ENCODE measurements around the gene COPE. TPM values are rescaled to one million over a fixed set of nuclear protein-coding genes. Genes with fewer than 3 reads are reported as not detected.
A peak's percentile ranks its signal among the peaks of the same experiment; 100 is the strongest.

The COPE gene
- total RNA-seq, 4 donors from 2014 or later = 121 to 195 (median 152) TPM

DNA sequence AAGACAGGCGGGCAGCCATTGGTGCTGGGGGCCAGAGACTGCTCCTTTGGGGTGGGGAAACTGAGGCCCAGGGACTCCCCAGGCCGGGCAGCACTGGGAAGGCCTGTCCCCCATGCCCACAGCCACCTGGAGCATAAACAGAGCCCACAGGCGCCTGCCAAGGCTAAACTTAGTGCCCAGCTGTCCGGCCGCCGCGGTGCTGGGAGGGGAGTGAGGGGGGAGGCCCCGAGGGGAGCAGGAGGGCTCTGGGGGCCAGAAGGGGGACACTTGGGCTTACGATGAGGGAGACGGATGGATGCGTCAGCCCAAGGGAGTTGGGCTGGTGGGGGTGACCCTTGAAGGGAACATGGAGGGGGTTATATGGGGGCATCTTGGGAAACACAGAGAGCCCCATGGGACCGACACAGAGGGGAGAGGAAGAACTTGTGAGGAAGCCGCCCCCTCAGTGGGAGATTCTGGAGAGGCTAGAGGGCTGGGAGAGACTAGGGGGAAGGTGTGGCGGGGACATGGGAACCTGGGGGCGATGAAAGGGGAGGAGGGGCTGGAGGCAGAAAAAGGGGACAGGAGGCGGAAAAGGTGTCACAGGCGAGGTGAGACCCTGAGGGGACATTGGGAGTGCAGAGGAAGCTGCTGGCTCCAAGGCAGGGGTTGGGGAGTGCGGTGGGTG, 25.5 kb downstream of the COPE start:
- no peak for ATAC-seq
- Histone ChIP-seq H3K27me3 (peaks cover 50% of the 10 kb centered on the region), H3K4me1 (peaks cover 0 to 30% (median 14%) of the 10 kb centered on the region in 3 donors), H3K36me3 (peaks cover 0 to 5% of the 10 kb centered on the region in 2 donors), H3K9me3 (no peaks in the 10 kb centered on the region), H3K4me3 (peak overlapping the region in 1 of 2 donors; percentile 52), H3K27ac (peak overlapping the region in 1 of 4 donors; percentile 50)
- no peak for TF ChIP-seq POLR2AphosphoS5 (IDR thresholded peaks at IDR 0.05)
- TF ChIP-seq EP300 (IDR thresholded peaks at IDR 0.05) = no peak
- no peak for TF ChIP-seq POLR2A (IDR thresholded peaks at IDR 0.05)
- TF ChIP-seq, protein P1, sequence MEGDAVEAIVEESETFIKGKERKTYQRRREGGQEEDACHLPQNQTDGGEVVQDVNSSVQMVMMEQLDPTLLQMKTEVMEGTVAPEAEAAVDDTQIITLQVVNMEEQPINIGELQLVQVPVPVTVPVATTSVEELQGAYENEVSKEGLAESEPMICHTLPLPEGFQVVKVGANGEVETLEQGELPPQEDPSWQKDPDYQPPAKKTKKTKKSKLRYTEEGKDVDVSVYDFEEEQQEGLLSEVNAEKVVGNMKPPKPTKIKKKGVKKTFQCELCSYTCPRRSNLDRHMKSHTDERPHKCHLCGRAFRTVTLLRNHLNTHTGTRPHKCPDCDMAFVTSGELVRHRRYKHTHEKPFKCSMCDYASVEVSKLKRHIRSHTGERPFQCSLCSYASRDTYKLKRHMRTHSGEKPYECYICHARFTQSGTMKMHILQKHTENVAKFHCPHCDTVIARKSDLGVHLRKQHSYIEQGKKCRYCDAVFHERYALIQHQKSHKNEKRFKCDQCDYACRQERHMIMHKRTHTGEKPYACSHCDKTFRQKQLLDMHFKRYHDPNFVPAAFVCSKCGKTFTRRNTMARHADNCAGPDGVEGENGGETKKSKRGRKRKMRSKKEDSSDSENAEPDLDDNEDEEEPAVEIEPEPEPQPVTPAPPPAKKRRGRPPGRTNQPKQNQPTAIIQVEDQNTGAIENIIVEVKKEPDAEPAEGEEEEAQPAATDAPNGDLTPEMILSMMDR (IDR thresholded peaks at IDR 0.05) = no peak
- 22 to 44% methylated on average over 2 to 11 of the region's 18 CpGs for WGBS, 2 donors (ENCODE audit: low coverage in 1 of 2)

GRCh38 chr19:18889949-18890745, 29.0 kb downstream of the COPE start:
- no peak for ATAC-seq
- no peaks in the 10 kb centered on the region for H3K9me3 ChIP-seq
- H3K4me1 ChIP-seq = peaks cover 0 to 18% (median 9%) of the 10 kb centered on the region in 3 donors
- no peak overlapping the region for H3K4me3 ChIP-seq
- peaks cover 24% of the 10 kb centered on the region for H3K27me3 ChIP-seq
- no peak overlapping the region for H3K27ac ChIP-seq
- TF ChIP-seq EP300 (IDR thresholded peaks at IDR 0.05) (no peak), POLR2AphosphoS5 (IDR thresholded peaks at IDR 0.05) (no peak), POLR2A (IDR thresholded peaks at IDR 0.05) (no peak)
- TF ChIP-seq, protein P1 (IDR thresholded peaks at IDR 0.05) = no peak
- no peaks in the 10 kb centered on the region for H3K36me3 ChIP-seq
- 77% methylated on average over 7 of the region's 10 CpGs; no CpG with 5 or more reads in 1 of the 2 donors for WGBS, 2 donors (ENCODE audit: low coverage in 1 of 2)

GRCh38 chr19:18886972-18887371, 32.2 kb downstream of the COPE start:
- Histone ChIP-seq H3K36me3 (no peaks in the 10 kb centered on the region), H3K9me3 (no peaks in the 10 kb centered on the region), H3K27me3 (no peaks in the 10 kb centered on the region), H3K4me1 (no peaks in the 10 kb centered on the region), H3K4me3 (no peak overlapping the region), H3K27ac (no peak overlapping the region)
- WGBS, 2 donors (ENCODE audit: low coverage in 1 of 2) = 100% methylated on average over 2 of the region's 4 CpGs; no CpG with 5 or more reads in 1 of the 2 donors
- ATAC-seq = no peak
- no peak for TF ChIP-seq POLR2A (IDR thresholded peaks at IDR 0.05)
- TF ChIP-seq EP300 (IDR thresholded peaks at IDR 0.05) = no peak
- TF ChIP-seq, protein P1 (IDR thresholded peaks at IDR 0.05) = no peak
- TF ChIP-seq POLR2AphosphoS5 (IDR thresholded peaks at IDR 0.05) = no peak

DNA sequence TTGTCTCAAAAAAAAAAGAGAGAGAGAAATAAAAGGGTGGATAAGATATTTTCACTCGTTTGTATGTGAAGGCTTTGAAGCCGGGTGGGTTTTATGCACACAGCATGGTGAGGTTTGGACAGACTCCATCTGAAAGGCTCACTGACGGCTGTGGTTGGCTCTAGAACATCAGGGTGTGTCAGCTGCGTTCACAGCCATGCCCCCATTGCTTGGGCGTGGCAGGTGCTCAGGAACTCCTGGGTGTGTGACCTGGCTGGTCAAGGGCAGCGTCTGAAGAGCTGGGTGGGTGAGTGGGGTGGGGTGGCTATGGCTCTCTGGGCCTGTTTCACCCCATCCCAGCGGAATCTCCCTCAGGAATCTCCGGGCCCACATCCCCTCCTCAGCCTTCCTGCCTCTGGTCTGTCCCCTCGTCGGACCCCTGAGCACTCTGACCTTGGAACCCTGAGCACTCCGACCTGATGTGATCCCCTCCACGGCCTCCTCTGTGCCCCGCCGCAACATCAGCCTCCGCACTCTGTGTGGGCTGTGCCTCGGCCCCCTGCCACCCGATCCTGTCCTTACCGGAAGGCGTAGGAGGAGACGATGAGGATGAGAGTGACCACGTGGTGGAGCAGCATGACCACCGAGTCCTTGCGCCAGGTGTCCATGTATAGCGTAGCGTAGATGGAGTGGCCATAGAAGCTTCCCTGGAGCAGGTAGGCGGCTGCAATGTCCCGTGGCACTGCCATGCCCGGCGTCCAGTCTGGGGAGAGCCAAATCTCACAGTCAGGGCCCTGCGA, 35.5 kb downstream of the COPE start:
- H3K27ac ChIP-seq = no peak overlapping the region
- H3K36me3 ChIP-seq = no peaks in the 10 kb centered on the region
- H3K4me1 ChIP-seq = no peaks in the 10 kb centered on the region
- TF ChIP-seq POLR2A (IDR thresholded peaks at IDR 0.05) (no peak), EP300 (IDR thresholded peaks at IDR 0.05) (no peak), POLR2AphosphoS5 (IDR thresholded peaks at IDR 0.05) (no peak)
- TF ChIP-seq, protein P1 (IDR thresholded peaks at IDR 0.05) = no peak
- no peak overlapping the region for H3K4me3 ChIP-seq
- ATAC-seq = no peak
- H3K9me3 ChIP-seq = no peaks in the 10 kb centered on the region
- 75 to 84% methylated on average over 4 to 25 of the region's 30 CpGs for WGBS, 2 donors (ENCODE audit: low coverage in 1 of 2)
- H3K27me3 ChIP-seq = no peaks in the 10 kb centered on the region

Data from gastroesophageal sphincter (tissue), 4 donors.